H9 (cell line): ENCODE results near the gene ZAR1. TPM values are rescaled to one million over a fixed set of nuclear protein-coding genes. Genes with fewer than 3 reads are reported as not detected.

ENCODE experiments used
- DNase-seq: peaks from one replicate; pipeline ENCODE4 v3.0.0-alpha.2; 2017
- H2AFZ ChIP-seq: one replicate; pipeline ENCODE4 v1.6.1; 2013; ENCODE audit warnings: mild to moderate bottlenecking, low read length, control low read depth, moderate library complexity
- H2AK5ac ChIP-seq: 2 replicates; pipeline ENCODE4 v1.6.1; 2013; ENCODE audit warnings: low read length, control low read depth, mixed read lengths; ENCODE audit not compliant: insufficient read length
- H2BK120ac ChIP-seq: one replicate; pipeline ENCODE4 v1.6.1; 2013; ENCODE audit warnings: low read depth, mild to moderate bottlenecking, low read length, control low read depth, inconsistent platforms; ENCODE audit not compliant: poor library complexity, severe bottlenecking
- H2BK12ac ChIP-seq: 2 replicates; pipeline ENCODE4 v1.6.1; 2013; ENCODE audit warnings: low read length, control low read depth, mixed read lengths, low read depth; ENCODE audit not compliant: insufficient read length
- H2BK15ac ChIP-seq: 2 replicates; pipeline ENCODE4 v1.6.1; 2013; ENCODE audit warnings: low read depth, low read length, control low read depth
- H2BK20ac ChIP-seq: one replicate; pipeline ENCODE4 v1.6.1; 2013; ENCODE audit warnings: low read depth, mild to moderate bottlenecking, low read length, control low read depth, inconsistent platforms; ENCODE audit not compliant: poor library complexity, severe bottlenecking
- H2BK5ac ChIP-seq: 2 replicates; pipeline ENCODE4 v1.6.1; 2013; ENCODE audit warnings: low read length, control low read depth, mixed read lengths; ENCODE audit not compliant: insufficient read length
- H3K14ac ChIP-seq: 2 replicates; pipeline ENCODE4 v1.6.1; 2013; ENCODE audit warnings: low read length, control low read depth; ENCODE audit not compliant: insufficient read depth
- H3K18ac ChIP-seq: 2 replicates; pipeline ENCODE4 v1.6.1; 2013; ENCODE audit warnings: low read depth, mild to moderate bottlenecking, mixed read lengths, low read length, control low read depth; ENCODE audit not compliant: insufficient read length
- H3K23ac ChIP-seq: 2 replicates; pipeline ENCODE4 v1.6.1; 2013; ENCODE audit warnings: low read length, control low read depth, mixed read lengths, low read depth; ENCODE audit not compliant: insufficient read length
- H3K23me2 ChIP-seq: 2 replicates; pipeline ENCODE4 v1.6.1; 2013; ENCODE audit warnings: low read depth, mild to moderate bottlenecking, mixed read lengths, low read length, control low read depth; ENCODE audit not compliant: insufficient read length, poor library complexity, severe bottlenecking
- H3K27ac ChIP-seq: 2 replicates; pipeline ENCODE4 v1.5.1; 2013; ENCODE audit warnings: low read length, control low read depth, mixed read lengths, low read depth; ENCODE audit not compliant: insufficient read length
- H3K27me3 ChIP-seq: 2 replicates; pipeline ENCODE4 v1.6.1; 2013; ENCODE audit warnings: low read length, control low read depth, inconsistent platforms; ENCODE audit not compliant: insufficient read depth
- H3K4ac ChIP-seq: 2 replicates; pipeline ENCODE4 v1.6.1; 2013; ENCODE audit warnings: low read depth, mild to moderate bottlenecking, control low read depth, inconsistent platforms, low read length, moderate library complexity
- H3K4me1 ChIP-seq: 2 replicates; pipeline ENCODE4 v1.6.1; 2013; ENCODE audit warnings: low read length, control low read depth, inconsistent platforms; ENCODE audit not compliant: insufficient read depth
- H3K4me2 ChIP-seq: 2 replicates; pipeline ENCODE4 v1.6.1; 2013; ENCODE audit warnings: low read length, control low read depth, mixed read lengths; ENCODE audit not compliant: insufficient read length, insufficient read depth
- H3K56ac ChIP-seq: 2 replicates; pipeline ENCODE4 v1.6.1; 2013; ENCODE audit warnings: low read depth, mild to moderate bottlenecking, mixed read lengths, low read length, control low read depth; ENCODE audit not compliant: insufficient read length
- H3K79me1 ChIP-seq: 2 replicates; pipeline ENCODE4 v1.6.1; 2013; ENCODE audit warnings: low read depth, mild to moderate bottlenecking, moderate library complexity, low read length, control low read depth, inconsistent platforms; ENCODE audit not compliant: insufficient read depth, poor library complexity, severe bottlenecking
- H3K79me2 ChIP-seq: 2 replicates; pipeline ENCODE4 v1.6.1; 2013; ENCODE audit warnings: low read length, control low read depth, inconsistent platforms; ENCODE audit not compliant: insufficient read depth
- H3K9ac ChIP-seq: 2 replicates; pipeline ENCODE4 v1.6.1; 2013; ENCODE audit warnings: low read length, control low read depth, mixed read lengths; ENCODE audit not compliant: insufficient read length; ENCODE audit errors: extremely low read depth
- H3K9me3 ChIP-seq: one replicate; pipeline ENCODE4 v1.6.1; 2013; ENCODE audit warnings: low read depth, low read length, inconsistent platforms; ENCODE audit not compliant: control insufficient read depth
- H3T11ph ChIP-seq: one replicate; pipeline ENCODE4 v1.6.1; 2013; ENCODE audit warnings: mild to moderate bottlenecking, low read length, control low read depth, inconsistent platforms
- H4K20me1 ChIP-seq: one replicate; pipeline ENCODE4 v1.6.1; 2013; ENCODE audit not compliant: control insufficient read depth, insufficient read length, insufficient read depth
- H4K5ac ChIP-seq: 2 replicates; pipeline ENCODE4 v1.6.1; 2013; ENCODE audit warnings: low read depth, mild to moderate bottlenecking, mixed read lengths, low read length, control low read depth; ENCODE audit not compliant: insufficient read length
- H4K8ac ChIP-seq: replicated peaks from 2 replicates; pipeline ENCODE4 v1.6.1; 2013; ENCODE audit warnings: low read length, control low read depth, mixed read lengths, low read depth; ENCODE audit not compliant: insufficient read length
- H4K91ac ChIP-seq: 2 replicates; pipeline ENCODE4 v1.6.1; 2013; ENCODE audit warnings: low read depth, mild to moderate bottlenecking, moderate library complexity, mixed read lengths, low read length, control low read depth; ENCODE audit not compliant: insufficient read length
- H3K27ac Mint-ChIP-seq, 3 experiments: 2 replicates in 2 of 3; 3 replicates in 1 of 3; pipeline ENCODE4 v1.8.0; 2020 to 2021; ENCODE audit warnings: mixed read lengths in 3 of 3, mild to moderate bottlenecking in 1 of 3, moderate library complexity in 1 of 3
- H3K27me3 Mint-ChIP-seq: 2 replicates; pipeline ENCODE4 v1.8.0; 2021; ENCODE audit warnings: low read depth, mild to moderate bottlenecking, moderate library complexity, mixed read lengths
- H3K36me3 Mint-ChIP-seq, 3 experiments: 2 replicates in 2 of 3; 3 replicates in 1 of 3; pipeline ENCODE4 v1.8.0; 2020 to 2021; ENCODE audit warnings: low read depth in 3 of 3, mixed read lengths in 3 of 3; ENCODE audit not compliant: insufficient read depth in 1 of 3
- H3K4me1 Mint-ChIP-seq, 2 experiments: 2 replicates each; pipeline ENCODE4 v1.8.0; 2020; ENCODE audit warnings: mixed read lengths in 2 of 2
- H3K4me3 Mint-ChIP-seq, 2 experiments: 2 replicates in 1 of 2; 3 replicates in 1 of 2; pipeline ENCODE4 v1.8.0; 2020 to 2021; ENCODE audit warnings: mild to moderate bottlenecking in 2 of 2, mixed read lengths in 2 of 2, moderate library complexity in 1 of 2
- H3K9me3 Mint-ChIP-seq, 2 experiments: 2 replicates in 1 of 2; 3 replicates in 1 of 2; pipeline ENCODE4 v1.8.0; 2020; ENCODE audit warnings: mild to moderate bottlenecking in 2 of 2, mixed read lengths in 2 of 2, moderate library complexity in 1 of 2
- CTCF ChIP-seq: fragments of 200-600 bp; sonication (generic); conservative IDR thresholded peaks from 3 replicates; pipeline ENCODE4 v1.8.0; 2021; ENCODE audit warnings: antibody characterized with exemption, mild to moderate bottlenecking
- WGBS: extraction: QIAGEN DNeasy Blood & Tissue Kit; methylation state at CpG from one replicate; pipeline ENCODE4 v1.1.7; 2013; ENCODE audit warnings: missing lambda C conversion rate, low lambda C conversion rate, mixed read lengths; ENCODE audit not compliant: insufficient read length; ENCODE audit errors: extremely low coverage; 5-methylcytosine and 5-hydroxymethylcytosine counted together
- total RNA-seq: library from RNA; stranded (reverse); gene quantifications from 2 replicates; pipeline ENCODE4 v1.2.1, GENCODE V29; 2021

ZAR1 gene
- total RNA-seq, 1 experiment from 2014 or later, result 0.61 TPM

- no peaks in the 10 kb centered on the region; a peak in 2 of 7 replicates for H3K36me3 Mint-ChIP-seq
- Histone ChIP-seq H4K20me1 (no peaks in the 10 kb centered on the region), H3K18ac (no peak within 1 kb of the TSS), H3T11ph (no peak within 1 kb of the TSS), H2AK5ac (no peak within 1 kb of the TSS), H3K56ac (no peak within 1 kb of the TSS), H3K9ac (no peak within 1 kb of the TSS), H3K4ac (no peak within 1 kb of the TSS), H3K27ac (no peak within 1 kb of the TSS), H3K23me2 (peaks cover 4% of the 10 kb centered on the region), H2BK20ac (no peak within 1 kb of the TSS), H3K79me1 (no peaks in the 10 kb centered on the region), H3K14ac (peak within 1 kb of the TSS; percentile 54; the same call in 1 of the 2 replicates), H3K27me3 (peaks cover 22% of the 10 kb centered on the region; the same call in 1 of the 2 replicates), H3K4me2 (peak within 1 kb of the TSS; percentile 21), H2AFZ (no peak within 1 kb of the TSS), H3K9me3 (no peaks in the 10 kb centered on the region), H3K23ac (no peak within 1 kb of the TSS), H4K91ac (no peak within 1 kb of the TSS), H4K5ac (no peak within 1 kb of the TSS), H4K8ac (no peak within 1 kb of the TSS), H3K4me1 (no peaks in the 10 kb centered on the region), H2BK12ac (no peak within 1 kb of the TSS), H3K79me2 (no peaks in the 10 kb centered on the region), H2BK15ac (no peak within 1 kb of the TSS), H2BK5ac (no peak within 1 kb of the TSS), H2BK120ac (no peak within 1 kb of the TSS)
- WGBS, result no CpG with 5 or more reads among the region's 85 CpGs
- H3K4me1 Mint-ChIP-seq, result peaks cover 20 to 22% of the 10 kb centered on the region in 2 experiments
- peak within 1 kb of the TSS; percentile 69 to 82 for H3K4me3 Mint-ChIP-seq
- peaks cover 65% of the 10 kb centered on the region for H3K27me3 Mint-ChIP-seq
- no peaks in the 10 kb centered on the region; a peak in 1 of 5 replicates for H3K9me3 Mint-ChIP-seq
- TF ChIP-seq CTCF, result no peak
- DNase-seq, result peak; percentile 63
- no peak within 1 kb of the TSS; a peak in 1 of 7 replicates for H3K27ac Mint-ChIP-seq
These were observed 6.9 kb upstream of the ZAR1 start, which contains the start of gene SLC10A4 for GRCh38 chr4:48483006-48483776. SLC10A4 (plus strand) TSS chr4:48483343; CDS start chr4:48483562, 219 bp downstream.
